ENCODE measurements around the gene HAPLN1. TPM values are rescaled to one million over a fixed set of nuclear protein-coding genes. Genes with fewer than 3 reads are reported as not detected.

Gene HAPLN1
- total RNA-seq, 1 donor from 2014 or later: not detected

DNA sequence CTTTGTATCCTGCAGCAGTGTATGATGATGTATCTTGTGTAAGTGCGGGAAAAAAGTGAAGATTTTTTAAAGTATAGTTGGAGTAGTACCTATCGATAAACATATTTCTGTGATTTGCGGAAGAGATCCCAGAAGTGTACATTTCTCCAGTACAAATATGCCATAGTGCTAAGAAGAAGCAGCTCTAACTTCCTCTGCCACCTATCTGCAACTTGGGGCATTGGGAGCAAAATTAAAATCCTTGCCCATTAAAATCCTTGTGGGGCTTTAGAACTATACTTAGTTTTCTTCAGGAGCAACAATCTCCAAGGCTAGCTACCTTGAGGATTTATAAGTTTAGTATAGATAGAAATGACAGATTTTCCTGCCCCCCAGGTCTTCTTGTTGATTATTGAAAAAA lies 125.4 kb downstream of the HAPLN1 start:
- TF ChIP-seq, protein P1, sequence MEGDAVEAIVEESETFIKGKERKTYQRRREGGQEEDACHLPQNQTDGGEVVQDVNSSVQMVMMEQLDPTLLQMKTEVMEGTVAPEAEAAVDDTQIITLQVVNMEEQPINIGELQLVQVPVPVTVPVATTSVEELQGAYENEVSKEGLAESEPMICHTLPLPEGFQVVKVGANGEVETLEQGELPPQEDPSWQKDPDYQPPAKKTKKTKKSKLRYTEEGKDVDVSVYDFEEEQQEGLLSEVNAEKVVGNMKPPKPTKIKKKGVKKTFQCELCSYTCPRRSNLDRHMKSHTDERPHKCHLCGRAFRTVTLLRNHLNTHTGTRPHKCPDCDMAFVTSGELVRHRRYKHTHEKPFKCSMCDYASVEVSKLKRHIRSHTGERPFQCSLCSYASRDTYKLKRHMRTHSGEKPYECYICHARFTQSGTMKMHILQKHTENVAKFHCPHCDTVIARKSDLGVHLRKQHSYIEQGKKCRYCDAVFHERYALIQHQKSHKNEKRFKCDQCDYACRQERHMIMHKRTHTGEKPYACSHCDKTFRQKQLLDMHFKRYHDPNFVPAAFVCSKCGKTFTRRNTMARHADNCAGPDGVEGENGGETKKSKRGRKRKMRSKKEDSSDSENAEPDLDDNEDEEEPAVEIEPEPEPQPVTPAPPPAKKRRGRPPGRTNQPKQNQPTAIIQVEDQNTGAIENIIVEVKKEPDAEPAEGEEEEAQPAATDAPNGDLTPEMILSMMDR (IDR thresholded peaks at IDR 0.05; ENCODE audit: insufficient read depth, low read length, poor library complexity, severe bottlenecking): peak; percentile 14
- Histone ChIP-seq H3K27me3 (ENCODE audit: control insufficient read depth, insufficient read depth, low read length) (no peaks in the 10 kb centered on the region), H3K36me3 (ENCODE audit: control insufficient read depth, insufficient read depth, low read length) (no peaks in the 10 kb centered on the region), H3K4me3 (ENCODE audit: low read depth, low read length) (no peak overlapping the region)
- DNase-seq (ENCODE audit: low read depth): no peak

DNA sequence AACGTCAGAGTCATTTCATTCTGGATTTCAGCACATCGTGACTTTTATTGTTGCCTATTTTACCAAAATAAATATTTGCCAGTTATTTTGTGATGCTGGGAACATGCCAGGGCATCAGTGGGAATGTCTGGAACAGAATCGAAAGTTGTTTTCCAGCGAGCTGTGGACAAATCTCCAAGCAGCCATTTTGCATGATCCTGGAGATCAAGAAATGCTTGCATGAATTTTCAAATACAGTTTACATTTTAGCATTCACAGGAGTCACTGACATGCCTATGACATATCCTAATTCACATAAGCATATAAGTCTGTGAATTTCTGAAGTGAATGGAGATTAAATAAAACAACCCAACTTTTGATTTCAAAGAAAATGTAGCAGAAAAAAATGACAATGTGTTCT lies 129.7 kb downstream of the HAPLN1 start:
- TF ChIP-seq, protein P1 (IDR thresholded peaks at IDR 0.05; ENCODE audit: insufficient read depth, low read length, poor library complexity, severe bottlenecking): no peak
- Histone ChIP-seq H3K36me3 (ENCODE audit: control insufficient read depth, insufficient read depth, low read length) (no peaks in the 10 kb centered on the region), H3K4me3 (ENCODE audit: low read depth, low read length) (no peak overlapping the region), H3K27me3 (ENCODE audit: control insufficient read depth, insufficient read depth, low read length) (no peaks in the 10 kb centered on the region)
- DNase-seq (ENCODE audit: low read depth): no peak

DNA sequence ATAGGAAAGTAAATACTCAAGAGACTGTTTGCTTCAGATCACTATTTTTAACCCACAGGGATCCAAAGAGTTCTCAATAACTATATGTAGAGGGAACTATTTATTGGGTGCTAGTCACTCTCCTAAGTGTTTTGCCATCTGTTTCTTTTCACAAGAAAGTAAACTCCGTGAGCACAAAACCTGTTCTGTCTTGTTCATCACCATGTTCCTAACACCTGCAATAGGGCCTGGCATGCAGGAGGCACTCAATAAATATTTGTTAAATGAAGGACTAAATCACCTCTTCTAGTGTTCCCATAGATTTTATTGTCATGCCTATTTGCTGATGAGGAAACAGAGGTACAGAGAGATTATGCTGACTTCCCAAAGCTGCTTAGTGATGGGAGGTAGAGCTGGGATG lies 130.9 kb downstream of the HAPLN1 start:
- Histone ChIP-seq H3K4me3 (ENCODE audit: low read depth, low read length) (no peak overlapping the region), H3K36me3 (ENCODE audit: control insufficient read depth, insufficient read depth, low read length) (no peaks in the 10 kb centered on the region), H3K27me3 (ENCODE audit: control insufficient read depth, insufficient read depth, low read length) (no peaks in the 10 kb centered on the region)
- no peak for DNase-seq (ENCODE audit: low read depth)
- TF ChIP-seq, protein P1 (IDR thresholded peaks at IDR 0.05; ENCODE audit: insufficient read depth, low read length, poor library complexity, severe bottlenecking): no peak

Other genes with a start within 250 kb of the HAPLN1 start
- gene VCAN, start 249.1 kb downstream of the HAPLN1 start, total RNA-seq: 175 and 178 TPM in 2 replicates